ENCODE measurements around the gene GFY.

GFY gene, protein sequence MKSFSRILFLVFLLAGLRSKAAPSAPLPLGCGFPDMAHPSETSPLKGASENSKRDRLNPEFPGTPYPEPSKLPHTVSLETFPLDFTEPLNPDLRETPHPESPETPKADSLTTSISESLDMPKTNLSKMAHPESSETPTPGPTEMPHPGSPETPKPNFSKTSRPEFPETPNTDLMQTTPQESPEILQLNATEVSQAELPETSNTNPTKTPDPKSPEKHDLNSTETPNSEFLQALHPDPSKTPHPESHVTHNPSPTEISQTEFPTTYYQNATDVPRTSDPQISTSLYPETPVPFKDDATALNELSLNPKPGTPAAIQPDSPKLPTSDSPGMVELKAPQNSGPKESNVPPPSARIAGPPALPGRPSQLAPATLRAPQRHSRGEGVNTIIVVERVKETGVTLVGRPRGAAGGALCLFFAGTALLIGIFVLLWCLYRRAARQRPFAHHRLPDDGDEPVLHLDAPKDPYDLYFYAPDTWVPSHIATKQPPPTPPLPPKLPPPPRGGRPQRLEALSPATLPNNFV

DNA sequence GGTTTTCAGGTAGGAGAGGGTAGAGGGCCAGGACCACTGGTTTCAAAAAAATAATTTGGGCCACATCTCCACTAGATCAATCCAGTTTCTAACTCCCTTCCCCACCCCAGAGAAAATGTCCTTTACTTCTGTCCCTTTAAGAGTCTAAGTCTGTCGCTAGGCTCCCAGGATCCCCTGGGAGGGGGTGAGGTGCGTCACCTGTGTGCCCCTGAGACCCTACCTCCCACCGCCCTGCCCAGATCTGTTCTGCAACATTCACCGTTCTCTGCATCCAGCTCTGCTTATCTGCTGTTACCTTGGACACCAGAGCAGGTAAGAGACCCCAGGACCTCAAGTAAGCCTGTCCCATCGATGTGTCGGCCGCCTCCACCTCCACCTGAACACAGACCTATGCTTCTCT lies at the start of gene GFY:
Gene GFY, plus strand, starts transcription at position 211 of the 400 bp plus-strand sequence. CDS start 1,043 bp downstream, outside the sequence.
- H3K4me3 ChIP-seq (ENCODE audit: low read length), result peak within 1 kb of the TSS; percentile 32
- peaks cover 22% of the 10 kb centered on the region for H3K4me1 ChIP-seq (ENCODE audit: control insufficient read depth, low read depth, low read length)
- no peaks in the 10 kb centered on the region for H3K36me3 ChIP-seq (ENCODE audit: control insufficient read depth, low read depth, low read length)
- H3K27ac ChIP-seq (ENCODE audit: low read length), result no peak within 1 kb of the TSS
- no peak within 1 kb of the TSS for H3K9ac ChIP-seq (ENCODE audit: low read length)
- H3K9me3 ChIP-seq (ENCODE audit: control insufficient read depth, low read depth, low read length), result no peaks in the 10 kb centered on the region
- H3K27me3 ChIP-seq (ENCODE audit: control insufficient read depth, insufficient read depth, low read length), result peaks cover 79% of the 10 kb centered on the region

DNA sequence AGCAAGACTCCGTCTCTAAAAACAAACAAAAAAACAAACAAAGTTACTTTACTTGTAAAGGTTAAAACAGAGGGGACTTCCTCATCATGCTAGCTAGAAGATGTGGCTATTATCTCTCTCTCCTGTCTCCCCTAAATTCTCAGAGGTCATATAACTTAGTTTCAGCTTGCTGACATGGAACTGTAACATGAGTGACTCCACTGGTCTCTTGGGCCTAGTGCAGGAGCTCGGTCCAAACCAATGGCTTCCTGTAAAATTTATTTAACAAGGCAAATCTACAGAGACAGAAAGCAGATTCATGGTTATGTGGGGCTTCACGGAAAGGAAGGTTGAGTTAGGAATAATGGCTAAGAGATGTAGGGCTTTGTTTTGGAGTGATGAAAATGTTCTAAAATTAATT lies 46.7 kb upstream of the GFY start:
- no peaks in the 10 kb centered on the region for H3K9me3 ChIP-seq (ENCODE audit: control insufficient read depth, low read depth, low read length)
- no peak overlapping the region for H3K9ac ChIP-seq (ENCODE audit: low read length)
- no peaks in the 10 kb centered on the region for H3K36me3 ChIP-seq (ENCODE audit: control insufficient read depth, low read depth, low read length)
- H3K27ac ChIP-seq (ENCODE audit: low read length), result no peak overlapping the region
- H3K27me3 ChIP-seq (ENCODE audit: control insufficient read depth, insufficient read depth, low read length), result no peaks in the 10 kb centered on the region
- H3K4me3 ChIP-seq (ENCODE audit: low read length), result no peak overlapping the region
- H3K4me1 ChIP-seq (ENCODE audit: control insufficient read depth, low read depth, low read length), result peaks cover 3% of the 10 kb centered on the region

DNA sequence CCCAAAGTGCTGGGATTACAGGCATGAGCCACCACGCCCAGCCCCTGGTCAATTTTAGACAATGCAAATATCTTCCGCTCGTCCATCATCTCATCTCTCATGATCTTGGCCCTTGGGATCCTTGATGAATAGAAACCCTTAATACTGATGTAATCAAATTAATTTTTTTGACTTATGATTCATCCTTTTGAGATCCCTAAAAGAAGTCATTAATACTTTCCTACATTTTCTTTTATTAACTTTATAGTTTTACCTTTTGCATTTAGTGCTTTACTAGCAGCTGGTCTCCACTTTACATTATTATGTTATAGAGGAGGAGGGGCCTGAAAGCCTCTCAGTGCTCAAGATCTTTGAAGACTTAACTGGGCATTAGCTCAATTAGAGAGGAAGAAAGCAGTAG lies 44.8 kb upstream of the GFY start:
- Histone ChIP-seq H3K4me1 (ENCODE audit: control insufficient read depth, low read depth, low read length) (no peaks in the 10 kb centered on the region), H3K9ac (ENCODE audit: low read length) (no peak overlapping the region), H3K9me3 (ENCODE audit: control insufficient read depth, low read depth, low read length) (no peaks in the 10 kb centered on the region), H3K27ac (ENCODE audit: low read length) (no peak overlapping the region), H3K4me3 (ENCODE audit: low read length) (no peak overlapping the region), H3K36me3 (ENCODE audit: control insufficient read depth, low read depth, low read length) (no peaks in the 10 kb centered on the region), H3K27me3 (ENCODE audit: control insufficient read depth, insufficient read depth, low read length) (no peaks in the 10 kb centered on the region)

DNA sequence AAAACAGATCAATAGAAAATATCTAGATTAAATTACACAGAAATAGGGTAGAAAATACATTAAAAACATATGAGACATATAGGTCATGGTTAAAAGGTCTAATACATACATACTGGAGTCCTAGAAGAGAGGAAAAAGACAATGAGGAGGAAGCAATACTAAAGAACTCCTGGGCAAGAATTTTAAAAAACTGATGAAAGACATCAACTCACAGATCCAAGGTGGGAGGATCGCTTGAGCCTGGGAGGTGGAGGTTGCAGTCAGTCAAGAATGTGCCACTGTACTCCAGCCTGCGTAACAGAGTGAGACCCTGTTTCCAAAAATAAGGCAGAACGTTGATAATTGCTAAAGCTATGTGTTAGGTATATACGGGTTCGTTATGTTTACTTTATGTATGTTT lies 42.5 kb upstream of the GFY start:
- no peaks in the 10 kb centered on the region for H3K4me1 ChIP-seq (ENCODE audit: control insufficient read depth, low read depth, low read length)

DNA sequence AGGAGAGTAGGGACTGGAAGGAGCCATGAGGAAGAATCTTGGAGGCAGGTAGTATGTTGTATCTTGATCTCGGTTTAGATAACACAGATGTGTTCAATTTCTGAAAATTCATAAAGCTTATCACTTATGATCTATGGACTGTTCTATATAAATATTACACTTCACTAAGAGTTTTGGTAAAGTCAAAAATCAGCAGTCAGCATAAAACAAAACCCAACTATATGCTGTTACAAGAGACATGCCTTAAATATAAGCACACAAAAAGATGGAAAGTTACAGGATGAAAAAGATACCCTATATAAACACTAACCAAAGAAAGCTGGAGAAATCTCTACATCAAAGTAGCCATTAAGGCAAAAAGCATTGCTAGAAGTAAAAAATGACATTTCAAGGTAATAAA lies 41.6 kb upstream of the GFY start:
- Histone ChIP-seq H3K4me1 (ENCODE audit: control insufficient read depth, low read depth, low read length) (no peaks in the 10 kb centered on the region), H3K36me3 (ENCODE audit: control insufficient read depth, low read depth, low read length) (no peaks in the 10 kb centered on the region), H3K27me3 (ENCODE audit: control insufficient read depth, insufficient read depth, low read length) (no peaks in the 10 kb centered on the region), H3K27ac (ENCODE audit: low read length) (no peak overlapping the region), H3K4me3 (ENCODE audit: low read length) (no peak overlapping the region), H3K9me3 (ENCODE audit: control insufficient read depth, low read depth, low read length) (no peaks in the 10 kb centered on the region), H3K9ac (ENCODE audit: low read length) (no peak overlapping the region)

More for the DNA sequence above, 42.5 kb upstream of the GFY start:
- H3K9me3 ChIP-seq (ENCODE audit: control insufficient read depth, low read depth, low read length), result no peaks in the 10 kb centered on the region
- no peak overlapping the region for H3K4me3 ChIP-seq (ENCODE audit: low read length)
- no peaks in the 10 kb centered on the region for H3K27me3 ChIP-seq (ENCODE audit: control insufficient read depth, insufficient read depth, low read length)
- H3K9ac ChIP-seq (ENCODE audit: low read length), result no peak overlapping the region
- H3K36me3 ChIP-seq (ENCODE audit: control insufficient read depth, low read depth, low read length), result no peaks in the 10 kb centered on the region
- H3K27ac ChIP-seq (ENCODE audit: low read length), result no peak overlapping the region

DNA sequence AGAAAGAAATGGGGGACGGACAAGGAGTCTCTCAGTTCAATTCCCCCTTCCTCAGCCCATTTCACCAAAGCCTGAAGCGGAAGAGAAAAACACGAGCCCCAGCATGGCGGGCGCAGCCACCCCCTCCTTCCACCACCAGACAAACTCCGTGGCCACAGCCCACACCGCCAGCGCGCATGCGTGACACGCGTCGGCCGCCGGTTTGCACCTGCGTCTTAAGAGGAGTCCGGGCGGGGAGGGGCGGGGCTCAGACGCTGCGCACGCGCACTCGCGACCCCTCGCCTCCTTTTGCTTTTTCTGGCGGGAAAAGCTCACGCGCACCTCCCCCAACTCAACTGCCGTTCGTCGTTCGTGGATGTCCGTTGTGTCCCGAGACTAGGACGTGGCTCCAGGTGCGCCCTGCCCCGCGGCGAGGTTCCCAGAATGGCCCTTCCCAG lies 37.2 kb upstream of the GFY start, which contains the start of gene KASH5:
Gene KASH5, plus strand, starts transcription at position 314 of the 437 bp plus-strand sequence. CDS start 2,635 bp downstream, outside the sequence.
- H3K4me3 ChIP-seq (ENCODE audit: low read length), result no peak within 1 kb of the TSS
- H3K27ac ChIP-seq (ENCODE audit: low read length), result no peak within 1 kb of the TSS
- H3K9me3 ChIP-seq (ENCODE audit: control insufficient read depth, low read depth, low read length), result no peaks in the 10 kb centered on the region
- no peaks in the 10 kb centered on the region for H3K27me3 ChIP-seq (ENCODE audit: control insufficient read depth, insufficient read depth, low read length)
- H3K4me1 ChIP-seq (ENCODE audit: control insufficient read depth, low read depth, low read length), result no peaks in the 10 kb centered on the region
- no peak within 1 kb of the TSS for H3K9ac ChIP-seq (ENCODE audit: low read length)
- no peaks in the 10 kb centered on the region for H3K36me3 ChIP-seq (ENCODE audit: control insufficient read depth, low read depth, low read length)

DNA sequence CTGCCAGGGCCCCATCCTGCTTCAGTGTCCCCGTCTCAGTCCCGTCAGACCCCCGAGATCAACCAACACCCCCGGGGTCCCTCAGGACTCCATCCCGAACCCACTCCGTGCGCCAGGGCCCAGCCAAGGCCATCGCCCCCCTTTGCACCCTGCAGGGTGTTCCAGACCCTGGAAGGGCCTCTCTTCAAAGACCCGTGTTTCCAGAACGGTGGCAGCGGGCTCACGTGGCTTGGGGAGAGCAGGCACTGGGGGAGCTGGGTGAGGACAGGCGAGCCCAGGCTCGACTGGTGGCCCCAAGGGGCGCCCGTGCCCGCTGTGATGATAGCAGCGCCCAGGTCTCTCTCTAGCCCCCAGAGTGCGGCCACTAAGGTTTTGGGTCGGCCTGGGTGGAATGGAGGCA lies 35.8 kb upstream of the GFY start:
- H3K9me3 ChIP-seq (ENCODE audit: control insufficient read depth, low read depth, low read length), result no peaks in the 10 kb centered on the region
- H3K4me1 ChIP-seq (ENCODE audit: control insufficient read depth, low read depth, low read length), result peaks cover 3% of the 10 kb centered on the region
- H3K27me3 ChIP-seq (ENCODE audit: control insufficient read depth, insufficient read depth, low read length), result no peaks in the 10 kb centered on the region
- H3K36me3 ChIP-seq (ENCODE audit: control insufficient read depth, low read depth, low read length), result no peaks in the 10 kb centered on the region
- no peak overlapping the region for H3K9ac ChIP-seq (ENCODE audit: low read length)
- no peak overlapping the region for H3K4me3 ChIP-seq (ENCODE audit: low read length)
- no peak overlapping the region for H3K27ac ChIP-seq (ENCODE audit: low read length)

DNA sequence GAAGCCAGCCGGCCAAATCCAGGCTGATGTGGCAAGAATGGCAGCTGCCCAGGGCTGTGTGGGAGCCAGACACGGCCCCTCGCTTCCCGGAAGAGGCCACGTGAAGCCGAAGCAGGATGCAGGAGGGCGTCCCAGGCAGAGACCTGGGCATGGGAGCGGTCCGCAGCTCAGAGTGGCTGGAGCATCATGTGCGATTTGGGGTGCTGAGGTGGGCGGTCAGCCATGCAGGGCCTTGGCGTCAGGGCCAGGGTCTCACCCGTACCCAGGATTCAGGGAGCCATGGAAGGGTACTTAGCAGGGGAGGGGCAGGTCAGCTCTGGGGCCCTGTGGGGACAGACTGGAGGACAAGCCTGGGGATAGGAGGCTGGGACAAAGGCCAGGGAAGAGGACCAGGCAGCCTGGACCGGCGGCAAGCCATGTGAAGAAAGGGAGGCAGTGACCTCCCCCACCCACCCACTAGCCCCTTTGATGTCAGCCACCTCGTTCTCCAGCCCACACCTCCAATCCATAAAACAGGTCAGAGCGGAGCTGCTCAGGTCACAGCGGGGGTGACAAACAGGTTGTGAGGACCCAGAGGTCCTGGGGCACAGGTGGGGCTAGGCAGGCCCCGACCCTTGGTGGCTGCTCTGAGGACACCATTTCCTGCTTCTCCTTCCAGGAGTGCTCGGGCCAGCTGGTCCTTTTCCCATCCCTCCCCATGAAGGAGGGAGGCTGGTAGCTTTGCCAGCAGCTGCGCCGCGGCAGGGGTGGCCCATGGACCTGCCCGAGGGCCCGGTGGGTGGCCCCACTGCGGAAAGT lies 34.9 kb upstream of the GFY start:
- Histone ChIP-seq H3K27ac (ENCODE audit: low read length) (no peak overlapping the region), H3K27me3 (ENCODE audit: control insufficient read depth, insufficient read depth, low read length) (no peaks in the 10 kb centered on the region), H3K4me3 (ENCODE audit: low read length) (no peak overlapping the region), H3K9ac (ENCODE audit: low read length) (no peak overlapping the region), H3K4me1 (ENCODE audit: control insufficient read depth, low read depth, low read length) (peaks cover 3% of the 10 kb centered on the region), H3K9me3 (ENCODE audit: control insufficient read depth, low read depth, low read length) (no peaks in the 10 kb centered on the region), H3K36me3 (ENCODE audit: control insufficient read depth, low read depth, low read length) (no peaks in the 10 kb centered on the region)

DNA sequence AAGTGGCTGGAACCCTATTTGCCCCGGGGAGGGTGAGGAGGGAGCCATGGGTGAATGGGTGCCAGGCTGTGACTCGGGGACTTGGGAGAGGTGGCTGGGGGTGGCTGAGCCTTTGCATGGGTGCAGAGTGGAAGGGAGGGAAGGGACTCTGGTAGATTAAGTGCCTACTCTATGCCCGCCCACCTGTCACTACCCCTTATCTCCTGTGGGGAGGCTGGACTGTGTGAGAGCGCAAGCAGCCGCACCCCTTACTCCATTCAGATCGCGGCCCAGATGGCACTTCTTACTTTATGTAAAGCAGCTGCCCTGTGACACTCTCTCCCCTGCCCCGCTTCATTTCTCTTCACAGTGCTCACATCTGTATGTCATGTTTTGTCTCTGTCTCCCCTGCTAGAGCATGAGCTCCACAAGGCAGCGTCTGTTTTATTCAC lies 34.2 kb upstream of the GFY start:
- Histone ChIP-seq H3K27ac (ENCODE audit: low read length) (no peak overlapping the region), H3K4me3 (ENCODE audit: low read length) (no peak overlapping the region), H3K9me3 (ENCODE audit: control insufficient read depth, low read depth, low read length) (no peaks in the 10 kb centered on the region), H3K4me1 (ENCODE audit: control insufficient read depth, low read depth, low read length) (peaks cover 8% of the 10 kb centered on the region), H3K9ac (ENCODE audit: low read length) (no peak overlapping the region), H3K27me3 (ENCODE audit: control insufficient read depth, insufficient read depth, low read length) (no peaks in the 10 kb centered on the region), H3K36me3 (ENCODE audit: control insufficient read depth, low read depth, low read length) (no peaks in the 10 kb centered on the region)

DNA sequence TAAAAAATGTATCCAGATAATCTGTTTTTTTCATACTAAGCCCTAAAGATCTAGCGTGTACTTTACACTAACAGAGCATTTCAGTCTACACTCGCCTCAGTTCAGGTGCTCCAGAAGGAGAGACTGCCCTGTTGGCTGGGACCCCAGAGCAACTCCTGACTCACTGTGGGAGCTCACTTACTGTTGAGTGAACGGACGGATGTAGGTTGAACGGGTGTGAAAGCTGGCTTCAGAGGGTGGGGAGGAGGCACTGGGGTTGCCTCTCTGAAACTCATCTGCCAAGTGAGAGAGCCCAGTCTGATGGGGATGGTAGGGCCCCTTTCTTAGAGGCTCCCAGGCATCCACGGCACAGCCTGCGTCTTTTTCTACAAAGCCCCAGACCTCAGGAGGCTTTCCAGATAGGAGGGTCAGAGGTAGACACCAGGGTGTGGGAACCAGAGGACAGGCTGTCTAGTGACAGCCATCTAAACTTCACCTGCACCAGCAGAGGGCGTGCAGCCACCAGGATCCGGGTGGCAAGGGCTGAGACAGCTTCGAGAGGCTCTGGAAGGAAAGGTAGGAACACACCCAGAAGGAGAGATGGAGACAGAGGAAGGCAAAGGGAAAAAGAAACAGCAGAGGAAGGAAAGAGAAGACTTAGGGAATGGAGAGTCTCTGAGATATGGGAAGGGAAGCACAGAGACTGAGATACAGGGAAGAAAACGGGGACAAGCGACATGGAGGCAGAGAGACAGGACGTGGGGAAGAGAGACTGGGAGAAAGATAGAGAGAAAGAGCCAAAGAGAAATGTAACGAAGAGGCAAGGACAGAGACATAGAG lies 33.4 kb upstream of the GFY start:
- Histone ChIP-seq H3K36me3 (ENCODE audit: control insufficient read depth, low read depth, low read length) (no peaks in the 10 kb centered on the region), H3K9ac (ENCODE audit: low read length) (no peak overlapping the region), H3K9me3 (ENCODE audit: control insufficient read depth, low read depth, low read length) (no peaks in the 10 kb centered on the region), H3K4me1 (ENCODE audit: control insufficient read depth, low read depth, low read length) (peaks cover 8% of the 10 kb centered on the region), H3K4me3 (ENCODE audit: low read length) (no peak overlapping the region), H3K27me3 (ENCODE audit: control insufficient read depth, insufficient read depth, low read length) (no peaks in the 10 kb centered on the region), H3K27ac (ENCODE audit: low read length) (no peak overlapping the region)

DNA sequence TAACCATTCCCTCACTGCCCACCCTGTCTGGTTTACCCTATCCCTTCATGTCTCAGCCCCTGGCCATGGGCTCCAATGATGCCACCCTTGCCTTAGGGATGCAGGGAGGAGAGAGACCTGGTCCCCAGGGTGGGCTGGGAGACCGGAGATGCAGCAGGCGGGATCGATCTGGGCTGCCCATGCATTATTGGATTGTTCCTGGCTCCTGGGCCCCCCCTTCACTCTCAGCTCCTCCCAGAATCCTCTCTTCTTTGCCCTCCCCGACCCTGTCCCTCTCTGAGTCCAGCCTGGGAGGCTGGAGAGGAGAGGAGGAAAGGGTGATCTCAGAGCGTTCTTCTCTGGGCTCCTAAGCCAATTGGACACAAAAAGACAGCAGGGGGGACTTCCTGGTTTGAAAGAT lies 31.3 kb upstream of the GFY start:
- no peak overlapping the region for H3K27ac ChIP-seq (ENCODE audit: low read length)
- no peaks in the 10 kb centered on the region for H3K9me3 ChIP-seq (ENCODE audit: control insufficient read depth, low read depth, low read length)
- H3K27me3 ChIP-seq (ENCODE audit: control insufficient read depth, insufficient read depth, low read length), result no peaks in the 10 kb centered on the region
- H3K36me3 ChIP-seq (ENCODE audit: control insufficient read depth, low read depth, low read length), result no peaks in the 10 kb centered on the region
- peaks cover 8% of the 10 kb centered on the region for H3K4me1 ChIP-seq (ENCODE audit: control insufficient read depth, low read depth, low read length)
- H3K4me3 ChIP-seq (ENCODE audit: low read length), result no peak overlapping the region
- H3K9ac ChIP-seq (ENCODE audit: low read length), result no peak overlapping the region

Data from iPS-18a (cell line).